SK-N-SH (cell line): Measurements from ENCODE around the gene NACAD. TPM values are rescaled to one million over a fixed set of nuclear protein-coding genes. Genes with fewer than 3 reads are reported as not detected.
A peak's percentile ranks its signal among the peaks of the same experiment; 100 is the strongest.

Source experiments
- CHD2 ChIP-seq: fragments of 150-350 bp; IDR thresholded peaks from 2 replicates; pipeline ENCODE4 v1.6.1; 2018; ENCODE audit warnings: low read length; ENCODE audit not compliant: partially characterized antibody
- ELF1 ChIP-seq: IDR thresholded peaks from 2 replicates; pipeline ENCODE4 v1.4.0; 2012
- EP300 ChIP-seq, 2 experiments: IDR thresholded peaks; 2 replicates each; pipeline versions ENCODE4 v1.4.0 to v1.6.1; 2012; ENCODE audit warnings: borderline replicate concordance in 1 of 2, low read depth in 1 of 2, low read length in 1 of 2
- EZH2phosphoT487 ChIP-seq: fragments of 200-600 bp; sonication (generic); IDR thresholded peaks from 2 replicates; pipeline ENCODE4 v1.6.1; 2017; ENCODE audit warnings: low read depth, mixed run types, mild to moderate bottlenecking, antibody characterized with exemption, moderate library complexity, borderline replicate concordance
- FOSL2 ChIP-seq: IDR thresholded peaks from 2 replicates; pipeline ENCODE4 v1.4.0; 2012; ENCODE audit warnings: low read depth, mild to moderate bottlenecking, moderate library complexity, borderline replicate concordance
- FOXJ3 ChIP-seq: sonication (generic); formaldehyde crosslinking; IDR thresholded peaks from 2 replicates; pipeline ENCODE4 v1.5.1; 2020; ENCODE audit warnings: mild to moderate bottlenecking, missing genetic modification reagents
- FOXM1 ChIP-seq: IDR thresholded peaks from 2 replicates; pipeline ENCODE4 v1.4.0; 2012; ENCODE audit warnings: low read depth, mild to moderate bottlenecking
- GABPA ChIP-seq: IDR thresholded peaks from 2 replicates; pipeline ENCODE4 v1.4.0; 2012; ENCODE audit warnings: low read depth, mild to moderate bottlenecking
- MXI1 ChIP-seq: IDR thresholded peaks from 2 replicates; pipeline ENCODE4 v1.6.1; 2012; ENCODE audit warnings: mild to moderate bottlenecking, low read depth, low read length, improper control_type of control experiment
- RAD21 ChIP-seq: IDR thresholded peaks from 2 replicates; pipeline ENCODE4 v1.6.1; 2012; ENCODE audit warnings: mild to moderate bottlenecking, low read length
- RCOR1 ChIP-seq: fragments of 150-350 bp; IDR thresholded peaks from 2 replicates; pipeline ENCODE4 v1.6.1; 2017; ENCODE audit warnings: antibody characterized with exemption, low read length
- SMC3 ChIP-seq: IDR thresholded peaks from 2 replicates; pipeline ENCODE4 v1.6.1; 2012; ENCODE audit warnings: low read depth, low read length, improper control_type of control experiment
- TCF12 ChIP-seq: IDR thresholded peaks from 2 replicates; pipeline ENCODE4 v1.4.0; 2012
- TEAD4 ChIP-seq: IDR thresholded peaks from 2 replicates; pipeline ENCODE4 v1.4.0; 2012; ENCODE audit warnings: mild to moderate bottlenecking, borderline replicate concordance; ENCODE audit not compliant: insufficient read depth
- polyA plus RNA-seq, 3 experiments: library from polyadenylated mRNA; depleted of rRNA; stranded (reverse); fragments of >200 nt; gene quantifications; 2 replicates each; pipeline ENCODE4 v1.2.3, GENCODE V29; 2012
- TF ChIP-seq, protein P1 (sequence below): IDR thresholded peaks from 2 replicates; pipeline ENCODE4 v1.6.1; 2012; ENCODE audit warnings: mild to moderate bottlenecking, low read depth, low read length, moderate library complexity
- TF ChIP-seq, protein P2 (sequence below): IDR thresholded peaks from 2 replicates; pipeline ENCODE4 v1.4.0; 2012; ENCODE audit warnings: low read depth, borderline replicate concordance
- TF ChIP-seq, protein P3 (sequence below): IDR thresholded peaks from 2 replicates; pipeline ENCODE4 v1.4.0; 2012; ENCODE audit warnings: low read depth, borderline replicate concordance

Gene NACAD
- polyA plus RNA-seq, 1 of the 3 experiments (the other 2 are of a cell fraction), result 2.8 TPM

DNA sequence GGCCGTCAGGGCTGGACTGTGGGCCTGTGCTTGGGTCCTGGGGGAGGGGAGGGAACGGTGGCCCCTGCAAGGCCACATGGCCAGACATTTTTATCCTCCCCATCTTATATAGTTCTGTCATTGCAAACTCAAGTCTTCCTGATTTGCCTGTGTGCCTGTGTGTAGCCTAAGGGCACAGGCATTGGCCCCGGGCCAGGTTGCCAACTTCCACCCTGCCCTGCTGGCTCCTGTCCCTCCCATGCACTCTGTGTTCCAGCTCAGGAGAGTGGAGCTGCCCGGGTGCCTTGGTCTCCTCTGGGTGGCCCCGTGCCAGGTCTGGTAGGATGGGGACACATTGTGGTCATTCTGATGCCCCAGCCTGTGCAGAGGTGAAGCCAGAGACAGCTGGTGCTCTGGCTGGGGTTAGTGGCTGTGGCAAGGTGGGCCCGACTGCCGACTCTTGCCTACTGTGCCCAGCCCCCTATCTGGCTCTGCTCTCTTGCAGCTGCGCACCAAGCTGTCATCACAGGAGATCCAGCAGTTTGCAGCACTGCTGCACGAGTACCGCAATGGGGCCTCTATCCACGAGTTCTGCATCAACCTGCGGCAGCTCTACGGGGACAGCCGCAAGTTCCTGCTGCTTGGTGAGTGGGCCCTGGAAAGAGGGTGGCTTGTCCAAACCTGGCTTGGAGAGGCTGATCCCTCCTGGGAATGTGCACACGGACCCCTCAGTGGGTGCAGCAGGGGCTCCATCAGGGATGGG, 14.8 kb downstream of the NACAD start (continued):
- TF ChIP-seq, protein P1, sequence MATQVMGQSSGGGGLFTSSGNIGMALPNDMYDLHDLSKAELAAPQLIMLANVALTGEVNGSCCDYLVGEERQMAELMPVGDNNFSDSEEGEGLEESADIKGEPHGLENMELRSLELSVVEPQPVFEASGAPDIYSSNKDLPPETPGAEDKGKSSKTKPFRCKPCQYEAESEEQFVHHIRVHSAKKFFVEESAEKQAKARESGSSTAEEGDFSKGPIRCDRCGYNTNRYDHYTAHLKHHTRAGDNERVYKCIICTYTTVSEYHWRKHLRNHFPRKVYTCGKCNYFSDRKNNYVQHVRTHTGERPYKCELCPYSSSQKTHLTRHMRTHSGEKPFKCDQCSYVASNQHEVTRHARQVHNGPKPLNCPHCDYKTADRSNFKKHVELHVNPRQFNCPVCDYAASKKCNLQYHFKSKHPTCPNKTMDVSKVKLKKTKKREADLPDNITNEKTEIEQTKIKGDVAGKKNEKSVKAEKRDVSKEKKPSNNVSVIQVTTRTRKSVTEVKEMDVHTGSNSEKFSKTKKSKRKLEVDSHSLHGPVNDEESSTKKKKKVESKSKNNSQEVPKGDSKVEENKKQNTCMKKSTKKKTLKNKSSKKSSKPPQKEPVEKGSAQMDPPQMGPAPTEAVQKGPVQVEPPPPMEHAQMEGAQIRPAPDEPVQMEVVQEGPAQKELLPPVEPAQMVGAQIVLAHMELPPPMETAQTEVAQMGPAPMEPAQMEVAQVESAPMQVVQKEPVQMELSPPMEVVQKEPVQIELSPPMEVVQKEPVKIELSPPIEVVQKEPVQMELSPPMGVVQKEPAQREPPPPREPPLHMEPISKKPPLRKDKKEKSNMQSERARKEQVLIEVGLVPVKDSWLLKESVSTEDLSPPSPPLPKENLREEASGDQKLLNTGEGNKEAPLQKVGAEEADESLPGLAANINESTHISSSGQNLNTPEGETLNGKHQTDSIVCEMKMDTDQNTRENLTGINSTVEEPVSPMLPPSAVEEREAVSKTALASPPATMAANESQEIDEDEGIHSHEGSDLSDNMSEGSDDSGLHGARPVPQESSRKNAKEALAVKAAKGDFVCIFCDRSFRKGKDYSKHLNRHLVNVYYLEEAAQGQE, result no peak
- TF ChIP-seq RCOR1 (peak; percentile 87), RAD21 (peak; percentile 36), EP300 (IDR thresholded peaks at IDR 0.05; ENCODE audit: borderline replicate concordance in 1 of 2, low read depth in 1 of 2, low read length in 1 of 2) (peak in 1 of 2 experiments; percentile 79; a peak in 2 of 4 replicates), ELF1 (no peak), FOSL2 (no peak), FOXJ3 (CRISPR knock-in tag) (peak; percentile 76), SMC3 (no peak), MXI1 (peak; percentile 95), EZH2phosphoT487 (no peak), TCF12 (no peak), FOXM1 (no peak), GABPA (no peak), CHD2 (peak; percentile 64), TEAD4 (no peak)
- TF ChIP-seq, protein P2, sequence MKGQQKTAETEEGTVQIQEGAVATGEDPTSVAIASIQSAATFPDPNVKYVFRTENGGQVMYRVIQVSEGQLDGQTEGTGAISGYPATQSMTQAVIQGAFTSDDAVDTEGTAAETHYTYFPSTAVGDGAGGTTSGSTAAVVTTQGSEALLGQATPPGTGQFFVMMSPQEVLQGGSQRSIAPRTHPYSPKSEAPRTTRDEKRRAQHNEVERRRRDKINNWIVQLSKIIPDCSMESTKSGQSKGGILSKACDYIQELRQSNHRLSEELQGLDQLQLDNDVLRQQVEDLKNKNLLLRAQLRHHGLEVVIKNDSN, result no peak
- TF ChIP-seq, protein P3, sequence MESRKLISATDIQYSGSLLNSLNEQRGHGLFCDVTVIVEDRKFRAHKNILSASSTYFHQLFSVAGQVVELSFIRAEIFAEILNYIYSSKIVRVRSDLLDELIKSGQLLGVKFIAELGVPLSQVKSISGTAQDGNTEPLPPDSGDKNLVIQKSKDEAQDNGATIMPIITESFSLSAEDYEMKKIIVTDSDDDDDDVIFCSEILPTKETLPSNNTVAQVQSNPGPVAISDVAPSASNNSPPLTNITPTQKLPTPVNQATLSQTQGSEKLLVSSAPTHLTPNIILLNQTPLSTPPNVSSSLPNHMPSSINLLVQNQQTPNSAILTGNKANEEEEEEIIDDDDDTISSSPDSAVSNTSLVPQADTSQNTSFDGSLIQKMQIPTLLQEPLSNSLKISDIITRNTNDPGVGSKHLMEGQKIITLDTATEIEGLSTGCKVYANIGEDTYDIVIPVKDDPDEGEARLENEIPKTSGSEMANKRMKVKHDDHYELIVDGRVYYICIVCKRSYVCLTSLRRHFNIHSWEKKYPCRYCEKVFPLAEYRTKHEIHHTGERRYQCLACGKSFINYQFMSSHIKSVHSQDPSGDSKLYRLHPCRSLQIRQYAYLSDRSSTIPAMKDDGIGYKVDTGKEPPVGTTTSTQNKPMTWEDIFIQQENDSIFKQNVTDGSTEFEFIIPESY, result no peak
